KBM-7 (cell line): ENCODE measurements around the gene KTN1.

Experiments
- DNase-seq: peaks from one replicate; pipeline ENCODE4 v3.0.0-alpha.2; 2015
- in situ Hi-C: fragments of 300-500 bp; cut with MboI; formaldehyde crosslinking; loops from 2 replicates; pipeline ENCODE4 v1.14.3; 2020; ENCODE audit warnings: low sequenced_read_pairs, low pct_unique_long_range_greater_than_20kb, mixed read lengths

Gene KTN1

DNA sequence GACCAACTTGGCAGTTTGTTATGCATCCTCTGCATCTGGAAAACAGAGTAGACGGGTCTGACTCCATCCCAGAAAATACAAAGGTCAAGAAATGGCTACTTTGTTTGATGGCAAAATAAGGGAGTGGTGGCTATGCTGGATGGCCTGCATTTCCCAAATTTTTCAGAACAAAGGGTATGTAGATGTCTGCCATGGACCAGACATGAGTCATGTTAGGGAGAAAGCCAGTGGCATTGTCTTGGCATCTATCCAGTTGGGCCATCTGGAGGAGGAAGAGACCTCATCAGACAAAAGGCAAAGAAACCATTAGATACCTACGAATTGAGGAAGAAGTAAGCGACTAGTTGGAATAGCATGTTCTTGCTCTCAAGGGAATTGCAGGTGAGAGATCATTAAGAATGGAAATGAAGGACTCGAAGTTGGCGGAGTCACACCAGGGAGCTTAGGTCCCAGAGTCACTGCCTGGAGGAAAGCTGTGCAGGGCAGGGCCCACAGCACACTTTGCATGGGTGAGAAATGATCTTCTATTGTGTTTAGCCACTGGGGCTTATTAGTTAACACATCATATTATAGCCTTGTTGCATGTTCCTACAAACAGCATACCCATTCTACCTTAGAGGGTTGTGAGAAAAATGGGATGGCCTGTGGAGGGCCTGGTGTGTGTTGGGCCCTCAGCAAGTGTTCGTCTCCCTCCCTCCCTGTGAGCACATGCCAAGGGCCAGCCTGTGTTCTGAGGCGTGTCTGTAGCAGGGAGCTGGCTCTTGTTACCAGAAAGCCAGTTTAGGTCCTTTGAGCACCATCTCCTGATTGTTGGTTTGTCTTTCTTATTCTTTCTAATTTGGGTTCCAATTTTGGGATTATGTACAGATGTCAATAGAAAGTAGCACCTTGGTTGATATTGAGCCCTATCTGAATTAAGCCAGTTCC, 119.4 kb downstream of the KTN1 start:
- in situ Hi-C loops, result loop anchor here (25.0 kb wide), 2 partner anchors 262 to 788 kb away; partner anchors contain the start of gene TBPL2
- no peak for DNase-seq

DNA sequence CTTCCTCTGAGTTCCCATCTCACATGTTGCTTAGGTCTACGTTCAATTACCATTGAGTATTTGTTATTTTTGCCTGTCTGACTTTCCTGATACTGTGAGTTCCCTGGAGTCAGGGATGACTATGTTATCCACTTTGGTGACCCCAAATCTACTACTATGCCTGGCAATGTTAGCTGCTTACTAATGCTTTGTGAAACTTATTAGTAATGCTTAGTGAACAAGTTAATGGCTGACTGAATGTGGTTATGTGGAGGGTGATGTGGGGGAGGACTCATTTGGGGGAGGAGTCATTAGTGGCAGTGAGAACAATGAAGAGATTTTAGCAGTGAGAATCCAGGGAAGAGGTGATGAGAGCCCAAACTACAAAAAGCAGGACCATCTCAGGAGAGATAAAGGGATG, 121.6 kb downstream of the KTN1 start:
- in situ Hi-C loops, result loop anchor here (25.0 kb wide), 2 partner anchors 264 to 786 kb away; partner anchors contain the start of gene TBPL2
- no peak for DNase-seq

- in situ Hi-C loops, result loop anchor here (25.0 kb wide), 2 partner anchors 265 to 785 kb away; partner anchors contain the start of gene TBPL2
- no peak for DNase-seq
Observed at GRCh38 chr14:55702511-55702910, 122.5 kb downstream of the KTN1 start.

DNA sequence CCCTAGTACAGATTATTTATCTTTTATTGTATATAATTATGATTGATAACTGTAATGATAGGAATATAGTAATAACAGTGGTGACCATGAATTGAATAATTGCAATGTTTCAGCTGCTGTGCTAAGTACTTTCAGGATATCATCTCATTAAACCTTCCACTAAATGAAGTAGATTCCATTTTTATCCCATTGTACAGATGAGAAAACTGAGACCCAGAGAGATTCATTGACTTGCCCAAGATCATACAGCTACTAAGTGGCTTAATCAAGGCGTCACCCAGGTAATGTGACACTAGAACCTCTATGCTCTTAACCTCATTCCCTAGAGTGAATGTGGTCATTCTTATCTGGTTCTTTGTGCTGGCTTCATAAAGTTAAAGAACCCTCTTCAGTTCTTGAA, 124.6 kb downstream of the KTN1 start:
- in situ Hi-C loops, result loop anchor here (25.0 kb wide), 2 partner anchors 267 to 783 kb away; partner anchors contain the start of gene TBPL2
- DNase-seq, result no peak

GRCh38 chr14:55705651-55706364, 125.8 kb downstream of the KTN1 start:
- DNase-seq, result peak; percentile 49
- in situ Hi-C loops, result loop anchor here (25.0 kb wide), 2 partner anchors 269 to 781 kb away; partner anchors contain the start of gene TBPL2

- no peak for DNase-seq
- in situ Hi-C loops, result loop anchor here (25.0 kb wide), 2 partner anchors 269 to 781 kb away; partner anchors contain the start of gene TBPL2
Observed at GRCh38 chr14:55706365-55706684, 126.3 kb downstream of the KTN1 start.

- no peak for DNase-seq
- in situ Hi-C loops, result loop anchor here (25.0 kb wide), 2 partner anchors 270 to 780 kb away; partner anchors contain the start of gene TBPL2
Observed at GRCh38 chr14:55706893-55707292, 126.9 kb downstream of the KTN1 start.

DNA sequence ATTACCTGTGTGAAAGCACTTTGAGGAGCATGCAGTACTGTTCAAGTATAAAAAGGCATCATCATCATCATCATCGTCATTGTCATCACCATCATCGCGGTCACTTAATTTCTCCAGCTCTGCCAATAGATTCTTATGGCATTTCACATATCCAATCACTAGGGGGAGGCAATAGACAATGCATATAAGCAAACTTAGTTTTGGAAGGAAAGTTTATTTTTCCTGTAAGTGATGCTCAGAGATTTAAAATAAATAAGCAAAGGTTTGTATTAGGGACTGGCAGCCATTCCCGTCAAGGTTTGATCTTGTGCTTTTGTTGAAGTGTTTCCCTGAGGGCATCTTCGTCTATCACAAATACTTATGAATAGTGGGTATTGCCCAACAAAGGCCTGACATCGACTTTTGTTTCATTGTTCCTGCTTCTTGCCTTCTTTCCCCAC, 127.4 kb downstream of the KTN1 start:
- DNase-seq, result peak; percentile 27
- in situ Hi-C loops, result loop anchor here (25.0 kb wide), 2 partner anchors 270 to 780 kb away; partner anchors contain the start of gene TBPL2

DNA sequence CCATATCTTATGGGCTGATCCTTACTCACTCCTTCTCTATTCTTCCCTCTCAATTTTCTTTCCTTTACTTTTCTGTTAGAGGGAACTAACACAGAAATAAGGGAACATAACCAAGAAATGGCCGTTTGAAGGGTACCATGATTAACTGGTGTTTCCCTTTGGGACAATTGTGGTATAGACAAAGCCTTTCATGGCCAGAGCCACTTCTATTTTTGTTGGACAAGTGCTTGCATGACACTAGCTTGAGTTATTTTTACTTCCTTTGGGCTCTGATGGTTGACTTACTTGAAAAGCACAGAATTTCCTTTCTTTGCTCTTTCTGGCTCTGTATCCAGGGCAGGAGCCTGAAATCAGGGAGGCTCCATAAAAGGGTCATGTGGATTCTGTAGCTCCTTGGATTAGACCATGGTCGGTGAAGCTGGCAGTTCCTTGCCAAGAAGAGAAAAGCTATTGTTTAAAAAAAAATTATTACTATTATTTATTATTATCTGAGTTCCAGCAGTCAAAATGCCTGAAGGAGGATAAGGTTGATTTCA, 130.6 kb downstream of the KTN1 start:
- in situ Hi-C loops, result loop anchor here (25.0 kb wide), 2 partner anchors 273 to 777 kb away; partner anchors contain the start of gene TBPL2
- DNase-seq, result no peak

GRCh38 chr14:55711175-55711811, 131.3 kb downstream of the KTN1 start:
- DNase-seq, result no peak
- in situ Hi-C loops, result loop anchor here (25.0 kb wide), 2 partner anchors 274 to 776 kb away; partner anchors contain the start of gene TBPL2

- DNase-seq, result no peak
- in situ Hi-C loops, result loop anchor here (25.0 kb wide), 2 partner anchors 275 to 775 kb away; partner anchors contain the start of gene TBPL2
Observed at GRCh38 chr14:55712491-55712890, 132.5 kb downstream of the KTN1 start.

GRCh38 chr14:55713486-55713885, 133.5 kb downstream of the KTN1 start:
- DNase-seq, result no peak
- in situ Hi-C loops, result loop anchor here (25.0 kb wide), 2 partner anchors 276 to 774 kb away; partner anchors contain the start of gene TBPL2

DNA sequence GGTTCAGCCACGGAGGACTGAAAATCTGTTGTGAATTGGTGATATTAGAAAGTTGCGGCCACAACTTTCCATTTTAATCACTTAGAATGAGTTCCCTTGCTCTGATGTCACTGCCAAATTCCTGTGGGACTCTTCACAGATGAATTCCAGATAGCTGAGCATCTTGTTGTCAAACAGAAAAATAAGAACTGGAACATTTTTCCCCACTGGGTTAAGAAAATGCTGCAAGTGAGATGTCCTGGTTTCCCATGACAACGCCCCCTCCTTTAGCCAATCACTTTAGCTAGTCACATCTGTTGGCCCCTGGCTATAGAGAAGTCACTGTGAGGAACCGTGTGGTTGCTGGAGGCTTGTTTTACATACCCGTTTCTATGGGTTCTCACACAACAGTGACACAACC, 135.9 kb downstream of the KTN1 start:
- no peak for DNase-seq
- in situ Hi-C loops, result loop anchor here (25.0 kb wide), 2 partner anchors 279 to 771 kb away; partner anchors contain the start of gene TBPL2

- no peak for DNase-seq
- in situ Hi-C loops, result loop anchor here (25.0 kb wide), 2 partner anchors 280 to 770 kb away; partner anchors contain the start of gene TBPL2
Observed at GRCh38 chr14:55717621-55718020, 137.6 kb downstream of the KTN1 start.

GRCh38 chr14:55718551-55718950, 138.5 kb downstream of the KTN1 start:
- in situ Hi-C loops, result loop anchor here (25.0 kb wide), 2 partner anchors 281 to 769 kb away; partner anchors contain the start of gene TBPL2
- no peak for DNase-seq

GRCh38 chr14:55720796-55721195, 140.8 kb downstream of the KTN1 start:
- DNase-seq, result no peak
- in situ Hi-C loops, result loop anchor here (25.0 kb wide), 2 partner anchors 283 to 767 kb away; partner anchors contain the start of gene TBPL2

DNA sequence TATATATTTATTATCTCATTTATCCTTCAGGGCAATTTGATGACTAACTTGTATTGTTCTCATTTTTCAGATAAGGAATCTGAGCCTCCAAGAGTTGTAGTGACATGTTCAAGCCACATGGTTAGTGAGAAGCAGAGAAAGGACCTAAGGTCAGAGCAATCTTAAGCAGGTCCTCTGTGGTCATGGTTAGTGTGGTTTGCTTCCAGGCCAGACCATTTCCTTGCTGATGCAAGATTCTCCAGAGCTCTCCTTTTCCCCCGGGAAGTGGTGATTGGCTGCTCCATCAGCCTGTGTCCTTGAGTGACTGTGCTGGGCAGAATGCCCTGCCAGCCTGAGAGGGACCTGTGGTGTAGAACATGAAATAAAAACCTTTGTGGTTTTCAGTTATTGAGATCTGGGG, 141.3 kb downstream of the KTN1 start:
- in situ Hi-C loops, result loop anchor here (25.0 kb wide), 2 partner anchors 284 to 766 kb away; partner anchors contain the start of gene TBPL2
- peak; percentile 52 for DNase-seq

DNA sequence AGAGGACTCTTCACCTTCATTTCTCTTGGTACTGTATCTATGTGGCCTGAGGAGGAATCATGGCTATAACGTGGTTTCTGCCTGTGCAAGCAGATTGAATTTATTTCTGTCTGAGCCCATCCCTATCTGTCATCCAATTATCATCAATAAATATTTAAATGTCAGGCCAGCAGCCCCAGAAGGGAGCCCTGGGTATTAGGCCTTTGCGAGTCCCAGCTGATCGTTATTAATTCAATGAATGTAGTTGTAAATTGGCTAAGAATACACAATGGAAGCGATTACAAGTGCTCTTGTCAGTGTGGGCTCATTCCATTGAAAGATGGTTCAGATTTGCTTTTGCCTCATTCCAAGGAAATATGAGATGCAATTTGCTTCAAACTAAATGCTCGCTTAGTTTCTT, 142.0 kb downstream of the KTN1 start:
- DNase-seq, result no peak
- in situ Hi-C loops, result loop anchor here (25.0 kb wide), 2 partner anchors 285 to 765 kb away; partner anchors contain the start of gene TBPL2
